K562 (cell line): Measurements from ENCODE around the gene USP10. TPM values are rescaled to one million over a fixed set of nuclear protein-coding genes. Genes with fewer than 3 reads are reported as not detected.

ENCODE experiments used
- BMI1 ChIP-seq: fragments of 150-350 bp; IDR thresholded peaks from 2 replicates; pipeline ENCODE4 v1.6.1; 2014; ENCODE audit warnings: low read length
- DNMT1 ChIP-seq: fragments of 450-650 bp; IDR thresholded peaks from 2 replicates; pipeline ENCODE4 v1.6.1; 2016; ENCODE audit warnings: antibody characterized with exemption, mild to moderate bottlenecking
- GATAD2A ChIP-seq: fragments of 450-650 bp; IDR thresholded peaks from 2 replicates; pipeline ENCODE4 v1.6.1; 2017
- HDAC2 ChIP-seq: fragments of 450-650 bp; IDR thresholded peaks from 2 replicates; pipeline ENCODE4 v1.6.1; 2016; ENCODE audit warnings: mild to moderate bottlenecking
- MNT ChIP-seq, 2 experiments: fragments of 450-650 bp; conservative IDR thresholded peaks; 2 replicates each; pipeline ENCODE4 v1.6.1; 2017; ENCODE audit warnings: mild to moderate bottlenecking in 2 of 2, moderate library complexity in 2 of 2
- NRF1 ChIP-seq, 2 experiments: fragments of 450-650 bp; IDR thresholded peaks in 1 of 2; conservative IDR thresholded peaks in 1 of 2; 2 replicates each; pipeline ENCODE4 v1.6.1; 2014; ENCODE audit warnings: mild to moderate bottlenecking in 2 of 2
- PCBP1 ChIP-seq: fragments of 200-400 bp; formaldehyde crosslinking; IDR thresholded peaks from 2 replicates; pipeline ENCODE4 v1.6.1; 2018; ENCODE audit warnings: mild to moderate bottlenecking, low read depth, low read length; ENCODE audit not compliant: poor library complexity, severe bottlenecking
- REST ChIP-seq, 2 experiments: fragments of 450-650 bp; formaldehyde crosslinking in 1 of 2; IDR thresholded peaks; 2 replicates each; pipeline versions ENCODE4 v1.4.0 to v1.6.1; 2014 to 2020; ENCODE audit warnings: mild to moderate bottlenecking in 2 of 2, borderline replicate concordance in 1 of 2, low read depth in 1 of 2
- SLC30A9 ChIP-seq: fragments of 250-450 bp; sonication (Bioruptor Pico); IDR thresholded peaks from 2 replicates; pipeline ENCODE4 v1.8.0; 2022; ENCODE audit warnings: mild to moderate bottlenecking, moderate library complexity
- TCF7L2 ChIP-seq: fragments of 150-350 bp; IDR thresholded peaks from 2 replicates; pipeline ENCODE4 v1.6.1; 2016; ENCODE audit warnings: low read depth, mild to moderate bottlenecking, low read length, moderate library complexity
- TCFL5 ChIP-seq: fragments of 250-450 bp; sonication (Bioruptor Pico); conservative IDR thresholded peaks from 2 replicates; pipeline ENCODE4 v1.6.1; 2021; ENCODE audit warnings: mild to moderate bottlenecking, moderate library complexity, matching md5 sums
- TEAD2 ChIP-seq: fragments of 450-650 bp; IDR thresholded peaks from 2 replicates; pipeline ENCODE4 v1.6.1; 2016; ENCODE audit warnings: missing genetic modification characterization, control low read depth, missing compliant biosample characterization
- ZNF23 ChIP-seq: fragments of 250-450 bp; sonication (Bioruptor Pico); IDR thresholded peaks from 2 replicates; pipeline ENCODE4 v1.4.0; 2020; ENCODE audit warnings: mild to moderate bottlenecking
- ZNF253 ChIP-seq: fragments of 250-450 bp; sonication (Bioruptor Pico); conservative IDR thresholded peaks from 2 replicates; pipeline ENCODE4 v1.6.1; 2021; ENCODE audit warnings: mild to moderate bottlenecking
- ZNF644 ChIP-seq: fragments of 200-800 bp; sonication (Bioruptor generic); IDR thresholded peaks from 2 replicates; pipeline ENCODE4 v1.6.1; 2016; ENCODE audit warnings: low read depth, missing genetic modification characterization, missing compliant biosample characterization
- ZNF740 ChIP-seq, 3 experiments: fragments of 200-800 bp in 1 of 3; sonication (Bioruptor generic) in 1 of 3; sonication (generic) in 1 of 3; formaldehyde crosslinking in 1 of 3; IDR thresholded peaks; 2 replicates each; pipeline versions ENCODE4 v1.6.1 to v1.8.0; 2016 to 2022; ENCODE audit warnings: mild to moderate bottlenecking in 2 of 3, missing compliant biosample characterization in 2 of 3, missing genetic modification characterization in 2 of 3, missing genetic modification reagents in 1 of 3
- polyA plus RNA-seq, 8 experiments: library from polyadenylated mRNA; depleted of rRNA in 4 of 8; stranded (reverse) in 5 of 8; unstranded in 3 of 8; fragments of >200 nt; fragmentation: Nextera tagmentation in 2 of 8; fragmentation: Illumina TruSeq in 1 of 8; extraction: Ambion mirVana in 2 of 8; extraction: Trizol in 1 of 8; gene quantifications; 2 replicates each; pipeline versions ENCODE4 v1.2.1 to v1.2.3, GENCODE V29; 2011 to 2014; ENCODE audit warnings: inconsistent platforms in 1 of 8, missing spikeins in 1 of 8
- total RNA-seq, 7 experiments: library from RNA; depleted of rRNA in 6 of 7; stranded (reverse); fragments of >200 nt in 6 of 7; fragmentation: Illumina TruSeq in 2 of 7; extraction: Trizol in 2 of 7; gene quantifications; 2 replicates each; pipeline versions ENCODE4 v1.2.1 to v1.2.3, GENCODE V29; 2011 to 2021; ENCODE audit warnings: low replicate concordance in 1 of 7

USP10 gene
- total and polyA plus RNA-seq, 9 of the 15 experiments (the other 6 are each of a cell fraction or from before 2014, with no cell fraction given), result 61.7 to 197 (median 116) TPM

GRCh38 chr16:84738255-84739038, 38.6 kb downstream of the USP10 start (continued):
- TF ChIP-seq MNT (conservative IDR thresholded peaks at IDR 0.05) (peak; percentile 57 to 66), HDAC2 (no peak), BMI1 (no peak), TCFL5 (CRISPR knock-in tag) (no peak), TEAD2 (no peak), ZNF23 (CRISPR knock-in tag) (no peak), ZNF740 (CRISPR knock-in tag; IDR thresholded peaks at IDR 0.05) (peak; percentile 63; the same call in 1 of the 2 replicates), ZNF740 (tag; IDR thresholded peaks at IDR 0.05) (no peak), PCBP1 (no peak), ZNF644 (tag) (no peak), DNMT1 (no peak), NRF1 (conservative IDR thresholded peaks at IDR 0.05 in 1 of 2, IDR thresholded peaks at IDR 0.05 in 1 of 2) (no peak), SLC30A9 (no peak), GATAD2A (no peak), REST (IDR thresholded peaks at IDR 0.05; ENCODE audit: borderline replicate concordance) (peak; percentile 79), REST (CRISPR knock-in tag; IDR thresholded peaks at IDR 0.05; ENCODE audit: low read depth) (no peak), ZNF253 (no peak), TCF7L2 (no peak)
